Stimulated activated CD8-positive, alpha-beta memory T cell treated with anti-CD3 and anti-CD28 coated beads, Interleukin-15, amount 100 ng/mL, for 1 hour (primary cell): Measurements from ENCODE around the gene DACH2.
"Not testable (repeated sequence)": the region's sequence is repeated elsewhere in the genome, so short reads cannot be mapped to it uniquely, and the experiment has no call there.

Experiments used
- DNase-seq: peaks from one replicate; pipeline ENCODE4 v3.0.0-alpha.2; 2020; ENCODE audit warnings: low read depth

DACH2 gene

GRCh38 chrX:86148024-86148511 lies at the start of gene DACH2:
Gene DACH2, plus strand, starts transcription at chrX:86148451.
- no peak for DNase-seq

DNA sequence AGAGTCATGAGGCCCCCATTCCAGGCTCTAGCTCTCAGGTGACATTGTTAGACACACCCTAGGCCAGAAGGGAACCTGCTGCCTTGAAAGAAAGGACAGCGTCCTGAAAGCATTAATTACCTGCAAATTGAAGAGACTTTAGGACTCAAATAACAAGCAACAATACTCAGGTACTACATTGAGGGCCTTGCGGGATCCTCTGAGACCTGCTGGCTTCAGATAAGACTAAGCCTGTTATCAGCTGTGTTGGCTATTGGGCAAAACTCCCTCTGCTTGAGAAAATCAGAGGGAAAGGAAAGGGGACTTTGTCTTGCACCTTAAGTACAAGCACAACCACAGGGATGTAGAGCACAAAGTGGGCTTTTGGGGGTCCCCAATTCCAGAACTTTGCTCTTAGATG lies 45.9 kb upstream of the DACH2 start:
- no peak for DNase-seq

DNA sequence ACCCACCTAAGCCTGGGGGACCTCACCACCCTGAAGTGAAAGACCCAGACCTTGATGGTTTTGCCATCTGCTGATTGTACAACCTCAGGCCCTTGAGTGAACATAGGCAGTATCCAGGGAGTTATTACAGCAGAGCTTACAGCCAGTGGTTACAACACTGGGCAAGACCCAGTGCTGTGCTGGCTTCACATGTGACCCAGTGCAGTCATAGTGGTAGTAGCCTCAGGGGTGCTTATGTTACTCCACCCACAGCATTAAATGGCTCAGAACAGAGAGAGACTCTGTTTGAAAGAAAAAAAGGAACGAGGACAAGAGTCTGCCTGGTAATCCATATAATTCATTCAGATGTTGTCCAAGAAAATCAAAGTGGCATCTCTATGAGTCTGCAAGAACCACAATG lies 45.2 kb upstream of the DACH2 start:
- no peak for DNase-seq

- no peak for DNase-seq
Measured at GRCh38 chrX:86104526-86104925, 43.7 kb upstream of the DACH2 start.

DNA sequence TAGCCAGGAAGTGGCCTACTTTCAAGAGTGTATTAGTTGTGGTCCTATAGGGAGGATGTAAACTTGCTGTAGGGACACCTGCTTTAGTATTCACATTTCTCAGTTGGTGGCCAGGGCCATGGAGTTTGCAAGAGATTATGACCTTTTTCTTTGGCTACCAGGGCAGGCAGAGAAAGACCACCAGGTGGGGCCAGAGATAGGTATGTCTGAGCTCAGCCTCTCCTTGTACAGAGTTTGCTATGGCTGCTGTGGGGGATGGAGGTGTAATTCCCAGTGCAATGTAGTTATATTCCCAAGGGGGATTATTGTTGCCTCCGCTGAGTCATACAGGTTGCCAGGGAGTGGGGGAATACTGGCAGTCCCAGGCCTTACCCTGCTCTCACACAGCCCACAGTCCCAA lies 26.3 kb upstream of the DACH2 start:
- DNase-seq = no peak

- DNase-seq = no peak
Measured at GRCh38 chrX:86133761-86134160, 14.5 kb upstream of the DACH2 start.

DNA sequence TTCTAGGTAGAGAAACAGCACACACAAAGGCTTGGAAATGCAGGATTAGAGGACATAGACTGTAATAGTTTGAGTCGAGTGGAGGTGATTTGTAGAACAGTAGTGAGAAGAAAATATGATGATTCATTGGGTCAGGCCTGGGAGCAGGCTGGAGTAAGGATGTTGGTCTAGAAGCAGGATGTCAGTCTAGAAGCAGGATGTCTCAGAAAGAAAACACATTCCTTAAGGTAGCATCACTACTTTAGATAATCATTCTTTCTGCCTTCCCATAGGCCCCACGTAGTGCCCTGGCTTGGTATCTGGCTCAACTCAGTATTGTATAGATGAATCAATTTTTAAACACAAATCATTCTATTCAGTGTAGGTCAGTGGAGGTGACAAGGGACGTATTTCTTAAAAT lies 11.2 kb upstream of the DACH2 start:
- no peak for DNase-seq

GRCh38 chrX:86141786-86142185 lies 6.5 kb upstream of the DACH2 start:
- no peak for DNase-seq

GRCh38 chrX:86146102-86146501 lies 2.1 kb upstream of the DACH2 start:
- no peak for DNase-seq

DNA sequence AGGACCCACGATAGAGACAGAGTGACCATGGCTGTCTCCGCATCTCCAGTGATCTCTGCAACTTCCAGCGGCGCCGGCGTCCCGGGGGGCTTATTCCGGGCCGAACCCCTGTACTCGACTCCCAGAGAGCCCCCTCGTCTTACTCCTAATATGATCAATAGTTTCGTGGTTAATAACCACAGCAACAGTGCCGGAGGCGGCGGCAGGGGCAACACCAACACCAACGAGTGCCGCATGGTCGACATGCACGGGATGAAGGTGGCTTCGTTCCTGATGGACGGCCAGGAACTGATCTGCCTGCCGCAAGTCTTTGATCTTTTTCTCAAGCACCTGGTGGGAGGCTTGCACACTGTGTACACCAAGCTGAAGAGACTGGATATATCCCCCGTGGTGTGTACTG lies 343 bp downstream of the DACH2 start:
- no peak for DNase-seq

DNA sequence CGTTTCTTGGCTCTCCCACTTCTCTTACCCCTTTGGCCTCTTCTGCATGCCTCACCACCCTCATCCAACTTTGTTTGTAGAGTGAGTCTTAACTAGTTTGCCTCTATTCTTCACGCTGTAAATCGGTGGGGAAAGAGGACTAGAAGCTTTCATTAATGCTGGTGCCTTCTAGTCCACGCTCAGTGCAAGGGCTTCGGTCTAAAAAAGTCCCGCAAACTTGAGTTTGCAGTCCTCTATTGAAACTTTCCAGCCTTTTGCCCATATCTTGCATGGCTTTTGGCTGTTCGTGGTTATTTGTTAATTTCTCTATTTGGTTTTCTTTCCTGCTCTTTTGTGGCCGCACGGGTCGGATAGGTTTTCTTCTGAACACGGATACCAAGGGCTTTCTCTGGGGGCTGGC lies 868 bp downstream of the DACH2 start:
- DNase-seq = no peak

DNA sequence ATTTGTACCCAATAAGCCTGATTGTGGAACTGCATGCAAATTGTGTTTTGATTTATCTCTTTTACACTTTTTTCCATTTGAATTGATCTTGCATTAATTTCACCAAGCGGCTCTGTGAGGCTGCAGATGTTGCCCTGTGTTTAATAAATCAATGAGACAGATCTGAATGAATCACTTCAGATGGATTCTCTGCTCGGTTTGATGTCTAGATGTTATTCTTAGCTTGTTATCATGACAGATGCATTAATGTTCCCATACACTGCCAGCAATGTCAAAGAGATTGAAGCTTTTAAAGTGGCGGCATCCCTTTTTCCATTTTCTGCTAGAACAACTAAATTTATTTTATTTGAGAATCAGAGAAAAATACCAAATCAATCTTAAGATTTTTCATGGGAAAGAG lies 6.3 kb downstream of the DACH2 start:
- no peak for DNase-seq

DNA sequence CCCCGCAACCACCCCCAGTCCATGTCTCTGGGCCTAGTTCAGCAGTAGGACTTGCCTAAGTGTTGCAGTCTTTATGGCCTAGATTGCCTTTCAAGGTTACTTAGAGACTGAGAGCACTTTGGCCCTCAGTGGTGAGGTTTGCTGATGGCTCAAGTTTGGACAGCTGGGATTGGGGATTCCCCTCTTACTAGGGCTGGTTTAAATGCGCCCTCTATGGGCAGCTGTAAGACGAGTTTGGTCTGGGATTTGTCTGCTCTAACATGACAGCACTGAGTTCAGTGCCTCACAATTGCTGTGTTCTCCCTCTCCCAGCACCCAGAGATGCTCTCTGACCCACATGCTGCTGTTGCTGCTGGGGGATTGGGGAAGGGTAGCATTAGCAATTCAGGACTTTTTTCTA lies 23.1 kb downstream of the DACH2 start:
- no peak for DNase-seq

DNA sequence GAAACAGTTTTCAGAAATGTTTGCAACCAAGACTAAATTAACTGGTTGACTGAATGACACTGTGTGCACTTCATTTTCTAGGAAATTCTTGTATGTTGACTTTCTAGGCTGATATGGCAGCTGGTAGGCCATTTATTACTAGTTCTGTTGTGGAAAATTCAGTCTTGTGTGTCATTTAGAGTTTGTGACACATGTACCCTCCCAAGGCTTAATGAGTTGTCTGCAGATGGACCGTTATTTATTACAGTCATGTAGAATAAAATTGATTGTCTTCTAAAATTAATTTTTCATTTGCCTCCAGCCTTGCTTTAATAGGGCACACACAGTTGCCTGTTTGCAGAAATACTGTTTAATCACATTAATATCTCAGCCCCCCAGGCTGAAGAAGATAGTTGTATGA lies 30.7 kb downstream of the DACH2 start:
- DNase-seq = no peak

GRCh38 chrX:86181325-86181724 lies 33.1 kb downstream of the DACH2 start:
- not testable (repeated sequence) for DNase-seq

- no peak for DNase-seq
Measured at GRCh38 chrX:86192827-86193226, 44.6 kb downstream of the DACH2 start.

GRCh38 chrX:86194758-86195157 lies 46.5 kb downstream of the DACH2 start:
- DNase-seq = no peak

DNA sequence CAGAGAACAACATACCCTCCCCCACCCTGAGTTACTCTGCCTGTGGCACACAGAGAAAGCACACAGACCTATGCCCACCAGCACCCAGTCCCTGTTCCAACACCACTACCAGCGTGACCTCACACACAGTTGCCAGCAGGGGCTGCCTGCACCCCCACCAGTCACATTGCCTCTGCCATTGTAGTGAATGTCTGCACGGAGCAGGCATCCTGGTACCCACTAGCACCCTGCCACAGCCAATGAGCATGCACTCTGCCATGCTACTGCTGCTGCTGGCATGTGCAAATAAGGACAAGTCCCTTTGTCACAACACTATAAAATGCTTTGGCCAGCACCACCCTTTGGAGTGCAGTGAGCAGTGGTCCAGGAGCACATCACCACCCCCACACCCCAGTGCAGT lies 47.1 kb downstream of the DACH2 start:
- no peak for DNase-seq

DNA sequence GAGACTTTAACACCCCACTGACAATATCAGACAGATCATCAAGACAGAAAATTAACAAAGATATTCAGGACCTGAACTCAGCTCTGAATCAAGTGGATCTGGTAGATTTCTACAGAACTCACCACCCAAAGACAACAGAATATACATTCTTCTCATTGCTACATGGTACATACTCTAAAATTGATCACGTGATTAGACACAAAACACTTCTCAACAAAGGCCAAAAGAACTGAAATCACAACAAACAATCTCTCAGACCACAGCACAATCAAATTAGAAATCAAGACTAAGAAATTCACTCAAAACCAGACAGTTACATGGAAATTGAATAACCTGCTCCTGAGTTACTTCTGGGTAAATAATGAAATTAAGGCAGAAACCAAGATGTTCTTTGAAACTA lies 49.6 kb downstream of the DACH2 start:
- no peak for DNase-seq

- DNase-seq = no peak
Measured at GRCh38 chrX:86210772-86211171, 62.5 kb downstream of the DACH2 start.

DNA sequence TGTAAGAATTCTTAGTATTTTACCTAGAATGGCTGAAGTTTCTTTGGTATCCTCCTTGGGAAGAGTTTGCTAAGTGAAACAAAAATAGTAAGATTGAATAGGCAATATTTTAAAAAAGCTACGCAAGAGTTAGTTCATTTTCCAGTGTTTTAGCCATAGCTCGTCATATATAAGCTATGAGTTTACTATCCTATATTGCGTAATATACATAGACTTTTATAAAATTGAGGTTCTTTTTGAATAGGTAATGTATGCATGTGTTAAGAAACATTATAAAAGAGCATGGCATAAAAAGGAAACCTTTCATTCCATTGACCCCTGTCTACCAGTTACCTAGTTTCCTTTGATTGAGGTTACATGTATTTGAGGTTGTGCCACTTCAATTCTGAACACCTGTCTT lies 67.0 kb downstream of the DACH2 start:
- no peak for DNase-seq

- no peak for DNase-seq
Measured at GRCh38 chrX:86237482-86237881, 89.2 kb downstream of the DACH2 start.

- no peak for DNase-seq
Measured at GRCh38 chrX:86241547-86241946, 93.3 kb downstream of the DACH2 start.

DNA sequence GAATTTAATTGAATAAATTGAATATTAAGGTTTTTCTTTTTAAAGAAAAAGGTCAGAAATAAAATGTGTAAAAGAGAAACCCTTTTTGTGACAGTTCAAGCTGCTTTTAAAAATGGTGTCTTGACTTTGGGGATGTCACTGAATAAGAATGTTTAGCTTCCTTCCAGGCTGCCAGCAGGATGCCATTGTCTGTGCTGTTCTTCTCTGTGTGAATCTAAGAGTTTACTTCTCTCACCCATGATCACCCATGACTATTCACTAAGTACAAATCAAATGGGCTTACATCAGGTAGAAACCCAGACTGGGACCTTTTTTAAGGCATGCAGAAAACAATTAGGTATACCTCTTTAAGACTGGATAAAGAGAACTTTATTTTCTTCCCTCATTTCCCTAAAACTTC lies 115.3 kb downstream of the DACH2 start:
- no peak for DNase-seq

DNA sequence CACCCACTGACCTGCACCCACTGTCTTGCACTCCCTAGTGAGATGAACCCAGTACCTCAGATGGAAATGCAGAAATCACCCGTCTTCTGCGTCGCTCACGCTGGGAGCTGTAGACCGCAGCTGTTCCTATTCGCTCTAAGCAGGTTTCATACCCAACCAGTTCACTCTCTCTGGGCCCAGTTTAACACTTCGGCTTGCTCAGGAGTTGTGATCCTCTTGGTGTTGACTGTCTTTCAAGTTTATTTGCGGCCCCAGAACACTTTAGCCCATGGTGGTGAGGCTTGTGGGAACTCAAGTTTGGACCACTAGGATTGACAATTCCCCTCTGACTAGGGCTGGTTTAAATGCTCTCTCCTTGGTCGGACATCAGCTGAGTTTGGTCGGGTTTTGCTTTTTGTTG lies 147.0 kb downstream of the DACH2 start:
- DNase-seq = no peak
